Hematopoietic multipotent progenitor cell treated with erythropoietin and hydrocortisone succinate and interleukin-3 and kit ligand, for 17 days (in vitro differentiated cells): ENCODE results near the gene CNOT6.
"Not testable (repeated sequence)": the region's sequence is repeated elsewhere in the genome, so short reads cannot be mapped to it uniquely, and the experiment has no call there.

Experiments
- DNase-seq: peaks from one replicate; pipeline ENCODE4 v3.0.0-alpha.2; 2015; ENCODE audit warnings: low spot score

CNOT6 gene

DNA sequence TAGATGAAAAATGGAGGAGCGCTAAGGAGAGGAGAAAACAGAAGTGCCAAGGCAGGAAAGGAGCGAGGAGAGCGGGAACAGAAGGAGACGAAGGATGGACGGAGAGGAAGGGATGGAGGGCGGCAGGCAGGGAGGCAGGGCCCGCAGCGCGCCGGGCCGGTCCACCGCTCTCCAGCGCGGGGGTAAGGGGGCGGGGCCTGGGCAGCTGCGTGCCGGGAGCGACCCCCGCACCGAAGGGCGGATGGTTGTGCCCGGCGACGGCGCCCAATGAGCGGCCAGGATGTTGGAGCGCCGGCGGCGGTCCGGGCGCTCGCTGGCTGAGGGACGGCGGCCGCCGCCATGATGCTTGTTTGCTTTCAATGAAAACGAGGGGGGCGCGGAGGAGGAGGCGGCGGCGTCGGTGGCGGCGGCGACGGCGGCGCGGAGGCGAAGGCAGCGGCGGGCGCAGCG, at the start of gene CNOT6:
CNOT6 (plus strand) TSS at position 320 of the 450 bp plus-strand sequence. CDS start 34,898 bp downstream, outside the sequence.
- peak; percentile 94 for DNase-seq

DNA sequence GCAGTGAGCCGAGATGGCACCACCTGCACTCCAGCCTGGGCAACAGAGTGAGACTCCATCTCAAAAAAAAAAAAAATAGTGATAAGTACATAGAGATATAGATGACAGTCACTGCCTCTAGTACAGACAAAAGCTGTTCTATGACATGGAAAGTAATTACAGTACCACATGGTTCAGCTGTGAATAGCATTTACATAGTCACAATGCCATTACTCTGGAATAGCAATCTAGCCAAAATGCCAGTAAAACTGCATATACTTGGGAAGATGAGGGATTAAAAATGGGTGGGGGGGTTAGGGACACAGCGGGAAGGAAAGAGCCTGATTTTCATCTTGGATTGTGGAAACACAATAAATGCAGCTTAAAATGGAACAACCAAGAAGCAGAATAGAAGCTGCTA, 39.4 kb upstream of the CNOT6 start:
- no peak for DNase-seq

GRCh38 chr5:180455872-180456271, 38.3 kb upstream of the CNOT6 start:
- no peak for DNase-seq

GRCh38 chr5:180456792-180457191, 37.4 kb upstream of the CNOT6 start:
- no peak for DNase-seq

GRCh38 chr5:180458852-180459673, 35.1 kb upstream of the CNOT6 start:
- DNase-seq = not testable (repeated sequence)

DNA sequence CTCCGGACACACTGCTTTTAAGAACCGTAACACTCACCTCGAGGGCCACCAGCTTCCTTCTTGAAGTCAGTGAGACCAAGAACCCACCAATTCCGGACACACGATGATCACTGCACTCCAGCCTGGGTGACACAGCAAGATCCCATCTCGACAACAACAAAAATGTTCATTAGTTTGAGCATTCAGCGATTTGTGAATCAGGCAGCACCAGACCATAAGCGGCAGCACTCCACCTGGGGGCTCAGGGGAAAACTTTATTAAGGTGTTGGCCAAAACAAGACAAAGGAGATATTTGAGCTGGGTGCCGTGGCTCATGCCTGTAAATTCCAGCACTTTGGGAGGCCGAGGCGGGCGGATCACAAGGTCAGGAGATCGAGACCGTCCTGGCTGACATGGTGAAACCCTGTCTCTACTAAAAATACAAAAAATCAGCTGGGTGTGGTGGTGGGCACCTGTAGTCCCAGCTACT, 34.5 kb upstream of the CNOT6 start:
- DNase-seq = not testable (repeated sequence)

- no peak for DNase-seq
Measured at GRCh38 chr5:180460834-180461233, 33.3 kb upstream of the CNOT6 start.

DNA sequence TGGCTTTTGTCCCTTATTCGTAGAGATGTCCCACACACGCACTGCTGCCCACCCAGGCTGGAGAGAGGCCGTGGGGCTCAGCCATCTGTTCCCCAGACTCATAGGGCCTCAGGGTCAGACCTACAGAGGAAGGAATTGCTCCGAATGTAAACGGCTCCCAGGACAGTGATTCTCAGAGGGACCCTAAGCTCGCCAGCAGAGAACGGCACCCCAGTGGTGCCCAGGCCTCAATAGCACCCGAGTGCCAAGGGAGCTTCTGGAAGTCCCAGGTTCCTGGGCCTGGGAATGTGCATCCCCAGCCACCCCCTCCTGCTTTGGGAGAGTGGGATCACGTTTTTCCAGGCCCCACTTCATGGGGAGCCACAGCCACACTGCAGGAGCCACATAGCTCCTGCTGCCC, 32.9 kb upstream of the CNOT6 start:
- DNase-seq = no peak

GRCh38 chr5:180463216-180463900, 30.8 kb upstream of the CNOT6 start:
- no peak for DNase-seq

- no peak for DNase-seq
Measured at GRCh38 chr5:180463916-180464602, 30.1 kb upstream of the CNOT6 start.

DNA sequence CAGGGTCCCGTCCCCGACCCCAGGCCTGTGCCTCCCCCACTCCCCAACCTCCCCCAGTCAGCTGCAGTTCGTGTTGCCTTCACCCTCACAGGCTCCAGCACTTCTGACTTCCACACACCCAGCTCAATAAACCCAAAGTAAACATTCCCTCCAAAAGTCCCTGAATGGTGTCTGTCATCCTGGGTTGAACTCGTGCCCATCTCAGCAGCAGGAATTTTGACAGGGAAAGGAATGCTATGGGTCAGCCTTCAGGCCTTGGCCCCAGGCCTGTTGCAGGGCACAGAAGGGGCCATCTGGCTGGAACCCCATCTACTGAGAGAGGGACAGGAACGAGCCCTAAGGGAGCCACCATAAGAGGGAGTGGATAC, 29.6 kb upstream of the CNOT6 start:
- no peak for DNase-seq

DNA sequence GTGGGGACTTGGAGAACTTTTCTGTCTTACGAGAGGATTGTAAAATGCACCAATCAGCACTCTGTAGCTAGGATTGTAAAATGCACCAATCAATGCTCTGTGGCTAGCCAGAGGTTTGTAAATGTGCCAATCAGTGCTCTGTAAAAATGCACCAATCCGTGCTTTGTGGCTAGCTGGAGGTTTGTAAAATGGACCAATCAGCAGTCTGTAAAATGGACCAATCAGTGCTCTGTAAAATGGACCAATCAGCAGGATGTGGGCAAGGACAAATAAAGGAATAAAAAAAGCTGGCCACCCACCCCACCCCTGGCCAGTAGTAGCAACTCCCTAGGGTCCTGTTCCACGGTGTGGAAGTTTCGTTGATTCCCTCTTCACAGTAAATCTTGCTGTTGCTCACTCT, 29.1 kb upstream of the CNOT6 start:
- not testable (repeated sequence) for DNase-seq

GRCh38 chr5:180466316-180466715, 27.9 kb upstream of the CNOT6 start:
- DNase-seq = no peak

DNA sequence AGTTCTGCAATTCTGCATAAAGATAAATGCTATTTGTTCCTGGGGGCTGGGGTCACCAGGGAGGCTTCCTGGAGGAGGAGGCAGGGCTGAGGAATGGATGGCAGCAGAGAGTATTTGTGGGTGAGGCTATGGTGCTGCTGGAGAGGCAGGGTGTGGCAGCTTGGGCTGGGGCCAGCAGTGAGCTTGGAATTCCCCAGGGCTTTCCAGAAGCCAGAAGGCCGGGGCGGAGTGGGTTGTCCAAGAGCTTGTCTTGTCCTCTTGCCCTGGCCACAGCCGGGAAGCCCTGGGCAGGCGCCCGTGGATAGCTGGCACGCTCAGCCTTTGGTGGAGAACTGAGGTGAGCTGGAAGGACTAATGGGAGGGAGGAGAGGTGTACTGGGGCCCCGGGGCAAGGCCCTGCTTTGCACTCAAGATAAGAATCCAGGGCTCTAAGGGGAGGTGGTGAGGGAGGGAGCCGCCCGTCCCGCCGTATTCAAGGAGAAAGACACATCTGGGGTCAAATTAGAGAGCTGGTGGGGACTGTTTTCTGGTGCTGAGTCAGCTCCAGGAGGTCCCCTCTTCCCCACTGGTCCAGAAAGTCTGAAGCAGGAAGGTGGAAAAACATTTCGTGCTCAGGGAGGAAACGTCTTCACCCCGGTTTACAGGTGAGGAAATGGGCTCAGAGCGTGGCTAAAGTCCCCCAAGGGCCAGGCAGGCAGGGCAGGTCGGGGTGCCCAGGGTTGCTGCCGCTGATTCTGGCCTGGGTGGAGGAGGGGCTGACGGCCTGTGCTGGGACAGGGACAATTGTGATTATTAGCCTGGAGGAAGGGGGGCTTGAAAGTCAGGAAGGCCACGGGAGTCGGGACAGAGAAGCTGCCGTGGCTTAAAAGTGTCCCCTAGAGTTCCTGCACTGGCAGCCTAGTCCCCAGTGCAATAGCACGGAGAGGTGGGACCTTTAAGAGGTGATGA, 26.9 kb upstream of the CNOT6 start:
- peak; percentile 35 for DNase-seq

DNA sequence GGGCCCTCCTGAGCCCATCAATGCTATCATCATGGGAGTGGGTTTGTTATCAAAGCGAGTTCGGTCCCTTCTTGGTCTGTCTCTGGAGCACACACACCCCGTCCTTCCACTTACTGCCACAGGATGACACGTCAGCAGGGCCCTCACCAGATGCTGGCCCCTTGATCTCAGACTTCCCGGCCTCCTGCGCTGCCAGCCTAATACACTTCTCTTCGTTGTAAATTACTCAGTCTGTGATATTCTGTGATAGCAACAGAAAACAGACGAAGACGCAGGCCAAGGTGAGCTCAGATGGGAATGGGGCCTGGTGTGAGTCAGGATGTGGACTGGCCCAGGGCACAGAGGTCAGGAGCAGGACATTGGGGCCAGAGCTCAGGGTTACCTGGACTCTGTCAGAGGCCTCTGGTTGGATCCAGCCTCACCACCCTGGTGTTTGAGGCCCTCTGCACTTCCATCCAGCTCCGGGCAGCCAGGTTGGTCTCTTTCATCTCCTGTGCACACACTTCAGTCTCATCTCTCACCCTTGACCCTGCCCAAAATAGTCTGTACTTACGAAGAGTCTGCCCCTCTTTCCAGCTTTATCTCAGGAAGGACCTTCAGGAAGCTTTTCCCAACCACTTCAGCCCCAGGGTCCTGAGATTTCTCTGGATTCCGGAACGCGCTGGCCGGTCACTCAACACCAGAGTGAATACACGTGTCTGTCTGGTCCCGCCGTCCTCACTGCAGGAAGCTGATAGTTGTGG, 26.0 kb upstream of the CNOT6 start:
- DNase-seq = no peak

- no peak for DNase-seq
Measured at GRCh38 chr5:180468732-180469585, 25.2 kb upstream of the CNOT6 start.

- DNase-seq = no peak
Measured at GRCh38 chr5:180469586-180469865, 24.7 kb upstream of the CNOT6 start.

GRCh38 chr5:180469866-180470265, 24.3 kb upstream of the CNOT6 start:
- no peak for DNase-seq

DNA sequence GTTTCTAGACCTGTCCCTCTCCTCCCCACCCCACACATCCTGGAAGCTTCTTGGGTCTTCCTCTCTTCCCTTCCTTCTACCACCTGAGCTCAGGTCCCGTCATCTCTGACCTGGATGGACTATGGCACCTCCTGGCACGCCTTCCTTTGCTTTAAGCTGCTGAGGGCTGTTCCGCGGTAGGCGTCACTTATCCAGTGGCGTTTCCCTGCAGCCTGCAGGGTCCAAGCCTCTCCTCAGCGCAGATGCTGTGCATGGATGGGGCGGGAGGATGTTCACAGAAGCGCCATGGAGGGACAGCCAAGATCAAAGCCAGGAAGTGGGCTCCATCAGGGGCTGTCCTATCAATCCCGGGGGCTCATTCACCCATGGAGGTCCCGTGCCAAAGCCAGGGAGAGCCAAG, 23.8 kb upstream of the CNOT6 start:
- DNase-seq = no peak

DNA sequence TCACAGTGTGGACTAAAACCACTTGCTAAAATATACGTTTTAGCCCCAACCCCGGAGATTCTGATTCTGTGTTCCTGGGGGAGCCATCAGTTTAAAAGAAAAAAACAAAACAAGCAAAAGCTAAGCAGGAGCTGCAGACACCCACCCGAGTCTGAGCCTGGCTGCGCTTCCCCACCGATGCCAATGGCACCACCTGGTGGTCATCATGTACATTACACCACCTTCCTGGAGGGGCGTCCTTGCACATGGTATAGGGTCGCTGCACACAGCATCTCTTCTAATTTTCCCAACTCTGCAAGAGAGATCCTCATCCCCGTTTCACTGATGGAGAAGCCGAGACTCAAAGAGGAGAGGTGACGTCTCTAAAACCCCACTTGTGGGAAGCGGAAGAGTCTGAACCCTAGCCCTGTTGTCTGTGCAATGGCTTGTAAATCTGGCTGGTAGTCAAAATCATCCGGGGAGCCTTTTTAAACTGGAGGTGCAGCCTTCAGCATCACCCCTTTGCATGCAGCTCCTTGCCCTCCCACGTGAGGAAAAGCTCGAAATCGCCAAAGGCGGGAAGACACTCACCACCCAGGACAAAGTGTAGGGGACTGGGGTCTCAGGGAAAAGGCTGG, 23.1 kb upstream of the CNOT6 start:
- peak; percentile 78 for DNase-seq
